Stimulated activated CD8-positive, alpha-beta memory T cell treated with anti-CD3 and anti-CD28 coated beads, Interleukin-4, amount 100 ng/mL, for 4 hours (primary cell): ENCODE results near the gene PLCG1.

Experiments
- DNase-seq, 2 donors: peaks; one replicate each; pipeline ENCODE4 v3.0.0-alpha.2; 2020; ENCODE audit warnings: low read depth in 2 of 2, low spot score in 1 of 2

Gene PLCG1

DNA sequence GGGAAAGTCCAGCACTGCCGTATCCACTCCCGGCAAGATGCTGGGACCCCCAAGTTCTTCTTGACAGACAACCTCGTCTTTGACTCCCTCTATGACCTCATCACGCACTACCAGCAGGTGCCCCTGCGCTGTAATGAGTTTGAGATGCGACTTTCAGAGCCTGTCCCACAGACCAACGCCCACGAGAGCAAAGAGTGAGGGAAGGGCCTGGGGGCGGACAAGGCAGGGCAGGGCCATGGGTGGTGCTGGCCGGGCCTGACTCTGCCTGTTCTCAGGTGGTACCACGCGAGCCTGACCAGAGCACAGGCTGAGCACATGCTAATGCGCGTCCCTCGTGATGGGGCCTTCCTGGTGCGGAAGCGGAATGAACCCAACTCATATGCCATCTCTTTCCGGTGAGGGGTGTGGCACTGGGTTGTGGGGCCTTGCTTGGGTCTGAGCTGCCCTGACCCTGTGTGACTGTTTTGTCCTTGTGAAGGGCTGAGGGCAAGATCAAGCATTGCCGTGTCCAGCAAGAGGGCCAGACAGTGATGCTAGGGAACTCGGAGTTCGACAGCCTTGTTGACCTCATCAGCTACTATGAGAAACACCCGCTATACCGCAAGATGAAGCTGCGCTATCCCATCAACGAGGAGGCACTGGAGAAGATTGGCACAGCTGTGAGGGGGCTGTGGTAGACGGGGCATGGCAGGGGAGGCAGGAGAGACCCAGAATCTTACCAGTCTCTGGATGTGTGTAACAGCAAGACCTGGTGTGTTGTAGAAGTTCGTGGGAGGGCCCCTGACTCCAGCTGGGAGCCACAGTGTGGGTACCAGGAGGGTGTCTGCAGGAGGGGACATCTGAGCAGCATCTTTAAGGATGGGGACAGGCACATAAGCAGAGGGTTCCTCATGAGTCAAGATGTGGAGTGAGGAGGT, 29.1 kb downstream of the PLCG1 start:
- no peak for DNase-seq

DNA sequence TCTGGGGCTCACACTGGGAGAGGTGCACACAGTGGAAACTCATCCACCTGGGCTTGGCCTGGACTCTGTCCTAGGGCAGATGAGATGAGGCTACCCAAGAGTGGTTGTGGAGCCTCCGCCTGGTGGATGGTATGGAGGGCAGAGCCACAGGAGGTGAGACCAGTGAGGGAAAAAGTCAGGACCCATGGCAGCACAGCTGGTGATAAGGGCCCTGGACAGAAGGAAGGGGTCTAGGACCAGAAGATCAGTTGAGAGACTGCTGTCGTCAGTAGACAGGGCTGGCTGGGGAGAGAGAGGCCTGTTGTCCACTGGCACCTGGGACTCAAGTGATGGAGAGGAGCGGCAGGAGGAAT, 29.8 kb downstream of the PLCG1 start:
- no peak for DNase-seq

DNA sequence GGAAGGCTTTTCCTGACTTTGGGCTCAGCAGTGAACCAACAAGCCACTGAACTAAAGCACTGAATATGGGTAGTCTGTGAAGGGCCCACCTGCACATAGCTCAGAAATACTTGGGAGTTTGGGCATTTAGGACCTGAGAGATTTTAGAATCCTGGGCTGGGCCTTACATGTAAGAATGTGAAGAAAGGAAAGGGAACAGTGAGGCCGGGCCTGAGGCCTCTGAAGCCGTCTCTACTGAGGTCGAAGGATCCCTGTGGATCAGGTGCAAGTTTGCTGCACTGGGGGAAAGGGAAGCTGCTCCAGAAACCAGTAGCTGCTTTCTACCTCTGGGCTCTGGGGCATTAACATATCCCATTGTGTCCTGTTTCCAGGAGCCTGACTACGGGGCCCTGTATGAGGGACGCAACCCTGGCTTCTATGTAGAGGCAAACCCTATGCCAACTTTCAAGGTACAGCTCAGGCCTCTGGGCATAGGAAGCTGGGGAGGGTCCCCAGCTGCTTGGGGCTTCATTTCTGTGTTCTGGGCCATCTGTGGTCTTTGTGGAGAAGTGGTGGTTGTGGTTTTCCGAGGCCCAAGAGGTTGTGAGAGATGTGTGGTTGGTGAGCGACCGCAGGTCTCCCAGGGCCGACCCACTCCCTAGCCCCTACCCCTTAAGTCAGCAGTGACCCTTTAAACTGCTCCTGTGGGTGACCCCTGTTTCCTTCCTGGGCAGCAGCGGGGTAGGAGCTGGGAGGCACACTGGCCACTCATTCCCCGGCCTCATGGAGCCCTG, 30.3 kb downstream of the PLCG1 start:
- DNase-seq, result no peak

DNA sequence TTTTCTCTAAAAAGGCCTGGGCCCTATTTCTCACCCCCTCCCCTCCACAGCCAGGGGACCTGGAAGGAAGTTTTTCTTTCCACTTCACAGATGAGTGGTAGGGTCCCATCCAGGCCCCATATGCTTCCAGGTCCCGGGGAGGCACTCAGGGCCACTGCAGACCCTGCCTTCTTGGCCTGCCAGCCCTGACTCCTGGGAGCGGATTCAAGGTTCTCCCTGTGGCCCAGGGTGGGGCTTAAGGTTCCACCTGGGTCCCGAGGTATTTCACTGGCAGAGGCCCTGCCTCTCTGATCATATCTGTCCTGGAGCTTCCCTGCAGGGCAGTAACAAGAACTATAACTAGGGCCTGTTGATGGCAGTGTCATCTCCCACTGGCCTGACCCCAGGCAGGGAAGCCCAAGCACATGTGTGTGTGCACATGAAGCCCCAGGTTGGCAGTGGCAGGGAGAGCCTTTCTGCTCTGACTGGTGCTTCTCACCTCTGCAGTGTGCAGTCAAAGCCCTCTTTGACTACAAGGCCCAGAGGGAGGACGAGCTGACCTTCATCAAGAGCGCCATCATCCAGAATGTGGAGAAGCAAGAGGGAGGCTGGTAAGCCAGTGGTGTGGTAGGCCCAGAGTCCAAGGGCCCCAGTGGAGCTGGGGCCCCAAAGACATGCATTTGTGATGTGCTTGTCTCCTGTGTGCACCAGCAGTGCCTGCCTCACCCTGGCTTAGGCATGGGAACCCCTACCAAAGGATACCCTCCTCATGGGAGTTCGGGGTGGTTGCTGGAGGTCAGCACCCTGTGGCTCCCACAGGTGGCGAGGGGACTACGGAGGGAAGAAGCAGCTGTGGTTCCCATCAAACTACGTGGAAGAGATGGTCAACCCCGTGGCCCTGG, 31.2 kb downstream of the PLCG1 start:
- no peak for DNase-seq

DNA sequence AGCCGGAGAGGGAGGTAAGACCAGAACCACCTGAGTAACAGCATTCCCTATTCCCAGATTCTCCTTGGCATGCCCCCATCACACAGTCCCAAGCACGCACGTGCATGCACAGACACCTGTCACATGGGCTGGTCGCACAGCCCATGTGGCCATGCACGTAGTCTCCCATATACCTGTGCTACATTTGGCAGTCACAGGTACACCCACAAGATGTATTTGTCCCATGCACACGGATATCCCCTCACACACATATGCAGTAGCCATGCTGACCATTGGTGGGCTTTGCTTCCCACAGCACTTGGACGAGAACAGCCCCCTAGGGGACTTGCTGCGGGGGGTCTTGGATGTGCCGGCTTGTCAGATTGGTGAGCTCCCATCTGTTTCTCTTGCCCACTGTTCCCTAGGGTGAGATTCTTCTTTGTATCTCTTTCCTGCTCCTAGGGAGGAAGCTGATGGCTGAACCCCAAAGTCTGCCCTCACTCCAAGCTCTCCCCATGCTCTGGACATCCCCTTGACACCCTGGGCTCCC, 31.9 kb downstream of the PLCG1 start:
- DNase-seq, result no peak

DNA sequence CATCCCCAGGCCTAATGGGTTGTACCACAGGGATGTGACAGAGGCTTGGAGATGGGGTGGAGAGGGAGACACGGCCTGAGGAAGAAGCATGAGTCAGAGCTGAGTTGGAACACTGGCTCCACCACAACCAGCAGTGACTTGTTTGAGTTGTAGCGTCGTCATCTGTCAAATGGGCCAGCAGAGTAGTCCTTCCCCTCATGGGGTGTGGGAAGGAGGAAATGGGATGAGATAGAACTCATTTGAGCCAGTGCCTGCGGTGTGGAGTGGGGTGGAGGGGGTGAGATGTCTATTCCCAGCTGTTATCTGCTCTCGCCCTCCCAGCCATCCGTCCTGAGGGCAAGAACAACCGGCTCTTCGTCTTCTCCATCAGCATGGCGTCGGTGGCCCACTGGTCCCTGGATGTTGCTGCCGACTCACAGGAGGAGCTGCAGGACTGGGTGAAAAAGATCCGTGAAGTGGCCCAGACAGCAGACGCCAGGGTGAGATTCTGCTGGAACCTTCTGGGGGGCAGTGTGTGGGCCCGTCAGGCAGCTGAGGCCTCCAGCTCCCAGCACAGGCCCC, 32.5 kb downstream of the PLCG1 start:
- DNase-seq, result no peak

DNA sequence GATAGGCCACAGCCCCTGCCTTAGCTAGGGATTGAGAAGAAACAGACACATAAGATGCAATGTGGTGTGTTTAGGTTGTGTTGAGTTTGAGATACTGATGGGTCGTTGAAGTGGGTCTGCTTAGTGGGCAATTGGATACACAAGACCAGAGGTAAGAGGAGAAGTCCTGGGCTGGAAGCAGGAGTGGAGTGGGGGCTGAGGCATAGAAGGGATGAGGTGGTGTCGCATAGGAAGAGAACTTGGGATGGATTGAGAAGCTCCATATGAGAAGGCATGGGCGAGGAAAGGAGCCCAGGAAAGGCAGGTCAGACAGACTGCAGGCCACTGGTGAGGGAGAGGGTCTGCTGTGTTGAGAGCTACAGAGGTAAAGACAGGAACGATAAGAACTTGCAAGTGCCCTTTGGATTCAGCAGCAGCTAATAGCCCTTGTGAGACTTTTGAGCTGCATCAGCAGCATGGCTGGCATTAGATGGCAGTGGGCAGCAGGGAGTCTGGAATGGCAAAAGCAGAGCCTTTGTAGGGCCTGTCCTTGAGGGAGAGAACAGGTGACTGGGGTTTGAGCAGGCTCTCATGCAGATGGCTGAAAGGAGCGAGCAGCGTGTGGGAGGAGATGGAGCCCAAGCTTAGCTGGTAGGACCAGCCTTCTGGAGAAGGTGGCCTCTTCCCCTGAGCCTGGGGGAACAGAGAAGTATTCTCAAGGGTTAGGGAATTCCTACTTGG, 33.2 kb downstream of the PLCG1 start:
- DNase-seq, result no peak

DNA sequence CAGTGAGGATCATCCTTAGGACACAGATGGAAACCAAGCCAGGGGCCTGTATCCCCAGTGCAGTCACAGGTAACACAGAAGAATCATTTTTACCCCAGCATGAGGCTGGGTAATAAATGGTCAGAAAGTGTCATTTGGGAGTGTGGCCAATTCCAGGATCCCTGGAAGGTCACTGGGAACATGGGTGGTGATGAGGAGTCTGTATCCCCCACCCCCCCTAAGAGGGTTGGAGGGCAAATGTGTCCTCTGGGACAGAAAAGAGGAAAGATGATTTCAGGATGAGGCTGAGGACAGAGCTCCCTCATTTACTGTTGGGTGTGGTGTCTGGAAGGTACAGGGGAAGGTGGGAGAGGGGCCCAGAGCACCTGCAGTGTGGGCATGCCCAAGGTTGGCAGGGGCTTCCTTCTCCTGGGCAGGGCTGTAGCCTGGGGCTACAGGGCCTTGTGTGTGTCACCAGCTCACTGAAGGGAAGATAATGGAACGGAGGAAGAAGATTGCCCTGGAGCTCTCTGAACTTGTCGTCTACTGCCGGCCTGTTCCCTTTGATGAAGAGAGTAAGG, 34.5 kb downstream of the PLCG1 start:
- DNase-seq, result no peak

DNA sequence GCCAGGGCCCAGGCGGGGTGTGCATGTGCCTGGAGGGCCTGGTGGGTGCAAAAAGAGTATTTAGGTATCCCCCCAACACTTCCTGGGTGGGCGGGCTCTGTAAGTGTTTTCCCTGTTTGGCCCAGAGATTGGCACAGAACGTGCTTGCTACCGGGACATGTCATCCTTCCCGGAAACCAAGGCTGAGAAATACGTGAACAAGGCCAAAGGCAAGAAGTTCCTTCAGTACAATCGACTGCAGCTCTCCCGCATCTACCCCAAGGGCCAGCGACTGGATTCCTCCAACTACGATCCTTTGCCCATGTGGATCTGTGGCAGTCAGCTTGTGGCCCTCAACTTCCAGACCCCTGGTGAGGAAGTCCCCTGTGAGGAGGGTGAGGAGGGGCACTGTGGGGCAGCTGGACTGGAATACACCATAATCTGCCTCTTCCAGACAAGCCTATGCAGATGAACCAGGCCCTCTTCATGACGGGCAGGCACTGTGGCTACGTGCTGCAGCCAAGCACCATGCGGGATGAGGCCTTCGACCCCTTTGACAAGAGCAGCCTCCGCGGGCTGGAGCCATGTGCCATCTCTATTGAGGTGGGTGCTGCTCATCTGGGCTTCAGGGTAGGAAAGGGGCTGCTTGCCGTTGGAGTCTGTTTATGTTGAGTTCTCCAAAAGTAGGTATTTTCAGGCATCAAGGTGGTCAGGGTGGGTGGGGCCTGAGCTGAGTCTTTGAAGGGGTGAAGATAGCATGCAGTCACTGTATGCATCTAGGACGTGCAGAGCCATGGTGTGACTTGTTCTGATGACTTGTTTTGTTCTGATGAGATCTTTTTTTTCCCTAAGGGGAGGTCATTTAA, 35.2 kb downstream of the PLCG1 start:
- no peak for DNase-seq

DNA sequence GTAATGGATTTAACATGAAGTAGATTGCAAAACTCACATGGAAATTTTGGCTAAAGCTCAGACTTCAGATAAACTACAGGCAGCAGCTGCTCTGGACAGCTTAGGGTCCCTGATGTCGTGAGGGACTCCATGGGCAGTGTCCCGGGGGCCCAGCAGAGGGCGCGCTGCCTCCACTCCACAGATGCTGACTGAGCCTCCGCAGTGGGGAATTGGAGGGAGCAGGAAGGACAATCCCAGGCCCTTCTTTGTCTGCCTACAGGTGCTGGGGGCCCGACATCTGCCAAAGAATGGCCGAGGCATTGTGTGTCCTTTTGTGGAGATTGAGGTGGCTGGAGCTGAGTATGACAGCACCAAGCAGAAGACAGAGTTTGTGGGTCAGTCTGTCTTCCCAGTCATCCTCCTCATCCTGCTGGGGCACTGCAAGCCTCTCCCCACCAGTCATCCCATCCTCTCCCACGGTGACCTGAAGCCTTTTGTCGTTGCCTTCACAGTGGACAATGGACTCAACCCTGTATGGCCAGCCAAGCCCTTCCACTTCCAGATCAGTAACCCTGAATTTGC, 35.9 kb downstream of the PLCG1 start:
- DNase-seq, result peak; percentile 25 to 48

DNA sequence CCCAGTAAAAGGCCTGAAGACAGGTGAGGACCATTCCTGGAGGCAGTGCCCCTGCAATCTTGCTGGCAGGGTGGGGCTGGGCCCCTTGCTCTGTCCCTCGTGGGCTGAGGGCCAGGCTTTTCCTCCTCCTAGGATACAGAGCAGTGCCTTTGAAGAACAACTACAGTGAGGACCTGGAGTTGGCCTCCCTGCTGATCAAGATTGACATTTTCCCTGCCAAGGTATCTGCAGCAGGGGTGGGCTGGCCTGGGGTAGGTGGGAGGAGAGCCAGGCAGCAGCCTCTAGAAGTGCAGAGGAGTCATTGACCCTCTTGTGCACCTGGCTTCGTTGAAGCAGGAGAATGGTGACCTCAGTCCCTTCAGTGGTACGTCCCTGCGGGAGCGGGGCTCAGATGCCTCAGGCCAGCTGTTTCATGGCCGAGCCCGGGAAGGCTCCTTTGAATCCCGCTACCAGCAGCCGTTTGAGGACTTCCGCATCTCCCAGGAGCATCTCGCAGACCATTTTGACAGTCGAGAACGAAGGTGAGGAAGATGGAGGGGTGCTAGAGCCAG, 36.5 kb downstream of the PLCG1 start:
- DNase-seq, result no peak

DNA sequence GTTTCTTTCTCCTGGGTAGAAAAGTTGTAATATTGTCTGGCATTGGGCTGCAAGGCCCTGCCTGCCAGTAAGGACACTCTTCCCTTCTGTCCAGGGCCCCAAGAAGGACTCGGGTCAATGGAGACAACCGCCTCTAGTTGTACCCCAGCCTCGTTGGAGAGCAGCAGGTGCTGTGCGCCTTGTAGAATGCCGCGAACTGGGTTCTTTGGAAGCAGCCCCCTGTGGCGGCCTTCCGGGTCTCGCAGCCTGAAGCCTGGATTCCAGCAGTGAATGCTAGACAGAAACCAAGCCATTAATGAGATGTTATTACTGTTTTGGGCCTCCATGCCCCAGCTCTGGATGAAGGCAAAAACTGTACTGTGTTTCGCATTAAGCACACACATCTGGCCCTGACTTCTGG, 37.0 kb downstream of the PLCG1 start:
- DNase-seq, result no peak

DNA sequence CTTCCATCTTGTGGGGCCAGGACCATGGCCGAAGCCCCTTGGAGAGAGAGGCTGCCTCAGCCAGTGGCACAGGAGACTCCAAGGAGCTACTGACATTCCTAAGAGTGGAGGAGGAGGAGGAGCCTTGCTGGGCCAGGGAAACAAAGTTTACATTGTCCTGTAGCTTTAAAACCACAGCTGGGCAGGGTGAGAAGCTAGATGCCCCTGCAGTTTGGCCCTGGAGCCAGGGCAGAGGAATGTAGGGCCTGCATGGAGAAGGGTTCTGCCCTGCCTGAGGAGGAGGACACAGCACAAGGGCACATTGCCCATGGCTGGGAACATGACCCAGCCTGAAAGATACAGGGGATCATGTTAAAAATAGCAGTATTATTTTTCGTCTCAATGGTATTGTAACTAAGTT, 37.4 kb downstream of the PLCG1 start:
- DNase-seq, result no peak

DNA sequence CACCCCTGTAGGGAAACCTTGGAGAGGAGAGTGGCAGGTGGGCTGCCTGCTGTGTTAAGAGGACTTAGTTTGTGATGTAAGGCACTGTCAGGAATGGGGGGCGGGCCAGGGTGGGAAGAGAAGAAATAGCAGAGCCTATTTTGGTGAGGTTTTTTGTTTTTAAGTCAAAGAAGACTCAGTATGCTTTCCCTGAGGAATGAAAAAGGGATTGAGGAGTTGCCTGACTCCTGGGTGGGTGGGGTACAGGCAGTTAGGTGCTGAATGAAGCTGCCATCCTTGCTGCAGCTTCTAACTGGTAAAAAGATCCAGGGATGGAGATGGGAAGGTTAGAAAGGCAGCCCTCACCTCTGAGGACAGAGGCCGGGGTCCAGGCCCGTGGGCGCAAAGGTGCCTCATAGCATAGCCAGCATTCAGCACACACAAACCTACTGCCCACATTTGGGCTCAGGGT, 37.9 kb downstream of the PLCG1 start:
- DNase-seq, result no peak

DNA sequence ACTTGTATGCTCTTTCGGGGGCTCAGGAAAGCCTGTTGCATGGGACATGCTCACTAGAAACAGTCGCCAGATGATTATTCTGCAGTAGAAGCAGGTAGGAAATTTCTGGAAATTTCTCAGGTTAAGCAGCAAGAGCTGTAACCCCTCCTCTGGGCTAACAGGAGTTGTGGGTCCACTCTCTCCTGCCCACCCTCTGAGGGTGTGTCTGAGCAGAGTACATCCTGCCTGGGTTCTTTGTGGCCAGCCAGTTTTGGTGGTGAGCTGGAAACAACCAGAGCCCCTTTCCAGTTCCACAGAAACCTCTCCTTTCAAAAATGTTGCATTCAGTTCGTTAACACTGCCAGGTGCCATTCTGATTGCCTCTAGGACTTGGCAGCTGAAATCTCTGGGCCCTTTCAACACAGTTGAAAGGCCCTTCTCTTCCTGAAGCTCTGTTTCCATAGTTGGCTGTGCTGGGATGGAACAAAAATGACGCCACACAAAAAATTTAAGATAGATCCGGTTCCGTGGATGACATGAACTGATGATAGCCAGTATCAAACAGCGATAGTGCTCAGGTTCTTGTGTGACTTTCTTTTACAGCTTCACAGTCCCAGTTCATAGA, 38.5 kb downstream of the PLCG1 start:
- DNase-seq, result no peak

DNA sequence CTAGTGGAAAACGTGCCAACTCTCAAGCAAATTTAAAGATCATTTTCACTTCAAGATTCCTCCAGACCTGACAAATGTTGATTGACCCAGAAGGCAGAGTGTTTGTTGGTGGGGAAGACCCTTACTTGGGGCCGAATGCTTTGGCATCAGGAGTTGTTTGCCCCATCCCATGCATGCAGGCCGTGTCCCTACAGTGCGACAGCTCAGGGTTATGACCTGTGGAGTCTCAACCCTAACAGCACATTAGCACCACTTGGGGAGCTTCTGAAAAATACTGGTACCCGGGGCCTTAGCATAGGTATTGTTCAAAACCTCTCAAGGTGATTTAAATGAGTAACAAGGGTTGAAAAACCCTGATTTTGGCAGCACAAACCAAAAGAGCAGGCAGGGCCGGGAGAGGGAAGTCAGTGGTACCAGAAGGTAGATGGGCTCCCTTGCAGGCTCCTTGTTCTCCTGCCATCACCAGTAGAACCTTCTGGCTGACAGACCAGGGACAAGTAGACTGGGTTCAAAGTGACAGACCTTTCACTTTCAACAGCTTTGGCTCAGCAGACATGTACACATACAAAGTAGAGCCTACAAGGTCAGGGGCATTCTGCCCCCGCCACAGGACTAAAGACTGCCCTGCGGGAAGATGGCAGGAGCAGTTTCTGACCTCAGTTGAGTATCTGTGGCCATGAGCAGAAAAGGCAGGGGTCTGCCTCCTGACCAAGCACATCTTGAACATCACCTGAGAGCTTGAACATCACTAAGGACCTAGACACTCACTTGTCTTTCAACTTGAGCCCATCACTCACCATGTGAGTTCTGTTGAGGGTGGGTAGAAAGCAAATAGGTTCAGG, 39.6 kb downstream of the PLCG1 start:
- no peak for DNase-seq

DNA sequence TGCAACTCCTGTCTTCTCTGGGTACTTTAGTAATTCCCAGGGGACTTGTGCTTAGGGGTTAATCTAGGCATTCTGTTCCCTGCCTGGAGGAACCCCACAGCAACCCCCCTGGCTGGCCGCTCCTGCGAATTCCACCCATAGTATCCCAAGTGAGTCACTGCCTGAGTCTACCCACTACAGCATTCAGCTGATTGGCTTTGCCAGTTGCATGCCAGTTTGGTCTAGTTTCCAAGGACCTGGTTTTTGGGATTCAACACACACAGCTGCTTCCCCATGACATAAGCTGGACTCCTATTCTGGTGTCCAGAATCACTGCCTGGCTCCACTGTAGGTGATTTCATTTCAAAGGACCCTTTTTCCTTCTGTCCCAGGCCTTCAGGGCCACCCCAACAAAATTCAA, 40.3 kb downstream of the PLCG1 start:
- DNase-seq, result no peak
